ENCODE data around the gene SNAP29.
"Not testable (repeated sequence)": the region's sequence is repeated elsewhere in the genome, so short reads cannot be mapped to it uniquely, and the experiment has no call there.

Gene SNAP29

DNA sequence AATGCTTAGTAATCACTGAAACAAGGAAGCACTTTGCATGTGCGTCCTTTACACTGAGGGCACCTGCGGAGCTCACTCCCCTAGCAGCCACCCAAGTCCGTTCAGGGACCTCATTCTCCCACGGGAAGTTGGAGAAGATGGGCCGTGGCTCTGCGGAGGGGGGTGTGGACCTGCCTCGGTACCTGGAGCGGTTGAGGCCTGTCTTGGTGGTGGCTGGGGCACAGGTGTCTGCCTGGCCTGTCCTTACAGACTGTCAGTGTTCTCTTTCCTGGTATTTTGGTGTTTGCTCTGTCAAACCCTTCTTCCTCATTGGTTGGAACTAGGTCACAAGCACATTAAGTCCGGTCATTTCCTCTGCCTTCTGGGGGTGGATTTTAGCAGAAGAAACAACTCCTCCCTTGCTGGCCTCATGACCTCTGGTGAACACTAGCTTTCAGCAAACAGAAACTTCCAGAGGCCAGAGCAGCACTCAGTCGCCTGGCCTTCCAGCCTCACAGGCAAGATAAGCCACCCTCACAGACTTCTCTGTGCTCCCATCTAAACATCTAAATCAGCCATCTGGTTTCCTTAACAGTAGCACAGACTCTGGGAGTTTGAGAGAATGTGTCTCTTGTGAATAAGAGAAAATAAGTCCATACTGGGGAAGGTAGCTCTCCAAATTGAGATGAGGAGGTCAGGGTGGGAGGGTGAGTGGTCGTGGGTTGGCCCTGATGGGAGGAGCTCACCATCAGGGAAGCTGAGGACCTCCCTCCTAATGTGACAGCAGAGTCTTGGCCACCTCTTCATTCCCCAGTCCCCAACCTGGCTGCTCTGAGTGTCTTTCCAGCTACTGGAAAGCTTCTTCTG is 8.6 kb downstream of the SNAP29 start:
- peak; percentile 16 for DNase-seq

DNA sequence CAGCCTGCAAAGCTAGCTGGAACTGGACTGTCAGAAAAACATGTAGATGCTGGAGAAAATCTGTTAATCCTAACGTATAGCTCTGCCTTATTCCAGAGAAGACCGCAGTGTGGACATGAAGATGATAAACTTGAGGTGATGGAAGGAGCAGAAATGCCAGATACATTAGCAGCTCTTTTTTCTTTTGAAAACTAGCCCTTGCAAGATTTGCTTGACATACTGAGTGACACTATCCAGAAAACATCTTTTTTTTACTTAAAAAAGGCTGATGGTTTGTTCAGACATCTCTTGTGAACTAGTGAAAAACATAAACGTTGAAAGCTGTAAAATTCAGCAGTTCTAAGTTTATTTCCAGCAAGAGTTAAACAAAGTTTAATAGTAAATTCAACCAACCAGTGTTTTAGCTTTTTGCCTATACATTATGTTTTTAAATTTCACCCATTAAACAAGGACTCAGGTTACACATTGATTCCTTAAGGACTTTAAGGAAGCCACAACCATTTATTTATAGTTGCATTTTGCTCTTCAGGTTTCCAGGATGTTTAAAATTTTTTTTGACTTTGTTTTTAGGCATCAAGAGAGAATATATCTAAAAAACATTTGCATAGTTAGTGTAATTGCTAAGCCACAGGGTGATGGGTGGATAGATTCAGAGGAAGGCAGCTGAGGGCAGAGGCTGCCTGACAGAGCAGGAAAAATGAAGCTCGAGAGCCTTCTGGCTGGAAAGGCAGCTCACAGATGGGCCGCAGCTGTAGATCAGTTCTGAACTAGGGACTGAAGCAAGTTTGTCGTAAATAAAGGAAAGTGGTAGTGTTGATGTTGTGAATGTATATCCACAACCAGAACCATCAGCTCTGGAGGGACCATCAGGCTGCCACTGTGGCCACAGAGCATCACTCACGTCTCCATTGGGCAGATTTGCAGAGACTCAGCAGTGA is 9.5 kb downstream of the SNAP29 start:
- no peak for DNase-seq

DNA sequence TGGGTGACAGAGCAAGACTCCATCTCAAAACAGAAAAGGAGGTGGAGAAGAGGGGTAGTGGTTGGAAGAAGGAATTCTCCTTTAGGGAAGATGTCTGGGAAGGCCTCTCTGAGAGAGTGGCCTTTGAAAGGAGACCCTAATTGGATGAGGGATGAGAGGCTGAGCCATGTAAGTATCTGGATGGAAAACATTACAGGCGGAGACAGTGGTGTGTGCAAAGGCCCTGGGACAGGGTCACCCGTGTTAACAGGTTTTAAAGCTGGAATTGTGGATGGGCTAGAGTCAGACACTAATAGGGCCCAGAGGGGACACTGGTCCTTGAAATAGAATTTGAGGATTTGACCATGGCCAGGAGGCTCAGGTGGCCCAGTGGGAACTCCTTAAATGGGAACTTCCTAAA is 10.4 kb downstream of the SNAP29 start:
- DNase-seq, result no peak

DNA sequence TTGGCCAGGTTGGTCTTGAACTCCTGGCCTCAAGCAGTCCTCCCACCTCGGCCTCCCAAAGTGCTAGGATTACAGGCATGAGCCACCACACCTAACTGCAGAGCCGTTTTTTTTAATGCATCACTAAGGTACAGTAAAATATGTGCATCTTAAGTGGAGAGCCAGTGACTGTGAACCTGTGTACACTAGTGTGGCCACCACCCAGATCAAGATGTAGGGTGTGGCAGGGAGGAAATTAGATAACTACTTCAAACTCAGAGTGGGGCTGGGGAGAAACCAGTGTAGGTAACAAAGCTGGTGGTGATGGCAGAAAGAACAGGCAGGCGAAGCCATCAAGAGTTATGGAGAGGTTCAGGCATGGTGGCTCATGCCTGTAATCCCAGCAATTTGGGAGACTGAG is 14.4 kb downstream of the SNAP29 start:
- no peak for DNase-seq

DNA sequence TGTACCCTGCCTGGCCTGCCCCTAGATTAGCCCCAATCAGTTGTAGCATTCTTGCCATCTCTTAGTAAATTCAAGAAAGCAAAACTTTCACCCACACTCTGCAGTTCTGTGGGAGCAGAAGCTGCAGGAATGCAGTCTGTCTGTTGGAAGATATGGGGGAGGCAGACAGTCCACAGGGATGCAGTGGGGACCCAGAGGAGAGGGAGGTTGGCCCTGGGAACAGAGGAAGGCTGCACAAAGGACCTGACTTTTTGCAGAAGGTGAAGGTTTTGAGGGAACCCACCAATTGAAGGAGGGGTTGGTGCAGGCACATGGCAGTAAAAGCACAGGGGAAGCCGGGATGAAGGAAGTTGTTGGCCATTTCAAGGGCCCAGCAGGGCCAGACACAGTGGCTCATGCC is 16.5 kb downstream of the SNAP29 start:
- DNase-seq, result no peak

DNA sequence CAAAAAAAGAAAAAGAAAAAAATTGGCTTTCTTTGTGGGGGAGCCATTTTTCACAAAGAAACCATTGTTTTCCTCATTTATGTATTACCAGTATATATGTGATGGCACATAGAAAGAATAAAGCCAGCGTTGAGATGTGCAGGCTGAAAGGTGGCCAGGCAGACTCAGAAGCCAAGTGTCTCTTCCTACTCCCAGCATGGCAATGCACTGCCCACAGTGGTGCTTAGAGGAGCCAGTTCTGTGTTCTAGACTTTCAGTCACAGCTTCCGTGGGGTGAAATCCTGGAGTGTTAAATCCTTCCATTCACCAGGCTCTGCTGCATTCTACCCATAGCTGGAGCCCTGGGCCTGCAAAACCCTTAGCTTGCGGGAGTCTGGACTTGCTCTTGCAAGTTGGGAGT is 18.9 kb downstream of the SNAP29 start:
- DNase-seq, result no peak

DNA sequence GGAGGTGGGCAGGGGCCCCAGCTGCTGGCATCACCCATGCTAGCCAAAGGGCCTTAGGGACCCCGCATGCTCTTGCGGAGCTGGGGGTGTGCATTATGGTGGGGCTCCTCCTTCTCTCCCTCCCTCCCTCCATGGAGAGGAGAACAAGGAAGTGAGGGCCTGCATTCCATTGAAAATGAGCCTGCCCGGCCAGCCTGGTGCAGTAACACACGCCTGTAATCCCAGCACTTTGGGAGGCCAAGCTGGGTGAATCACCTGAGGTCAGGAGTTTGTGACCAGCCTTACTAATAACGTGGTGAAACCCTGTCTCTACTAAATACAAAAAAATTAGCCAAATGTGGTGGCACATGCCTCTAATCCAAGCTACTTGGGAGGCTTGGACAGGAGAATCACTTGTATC is 22.4 kb downstream of the SNAP29 start:
- no peak for DNase-seq

DNA sequence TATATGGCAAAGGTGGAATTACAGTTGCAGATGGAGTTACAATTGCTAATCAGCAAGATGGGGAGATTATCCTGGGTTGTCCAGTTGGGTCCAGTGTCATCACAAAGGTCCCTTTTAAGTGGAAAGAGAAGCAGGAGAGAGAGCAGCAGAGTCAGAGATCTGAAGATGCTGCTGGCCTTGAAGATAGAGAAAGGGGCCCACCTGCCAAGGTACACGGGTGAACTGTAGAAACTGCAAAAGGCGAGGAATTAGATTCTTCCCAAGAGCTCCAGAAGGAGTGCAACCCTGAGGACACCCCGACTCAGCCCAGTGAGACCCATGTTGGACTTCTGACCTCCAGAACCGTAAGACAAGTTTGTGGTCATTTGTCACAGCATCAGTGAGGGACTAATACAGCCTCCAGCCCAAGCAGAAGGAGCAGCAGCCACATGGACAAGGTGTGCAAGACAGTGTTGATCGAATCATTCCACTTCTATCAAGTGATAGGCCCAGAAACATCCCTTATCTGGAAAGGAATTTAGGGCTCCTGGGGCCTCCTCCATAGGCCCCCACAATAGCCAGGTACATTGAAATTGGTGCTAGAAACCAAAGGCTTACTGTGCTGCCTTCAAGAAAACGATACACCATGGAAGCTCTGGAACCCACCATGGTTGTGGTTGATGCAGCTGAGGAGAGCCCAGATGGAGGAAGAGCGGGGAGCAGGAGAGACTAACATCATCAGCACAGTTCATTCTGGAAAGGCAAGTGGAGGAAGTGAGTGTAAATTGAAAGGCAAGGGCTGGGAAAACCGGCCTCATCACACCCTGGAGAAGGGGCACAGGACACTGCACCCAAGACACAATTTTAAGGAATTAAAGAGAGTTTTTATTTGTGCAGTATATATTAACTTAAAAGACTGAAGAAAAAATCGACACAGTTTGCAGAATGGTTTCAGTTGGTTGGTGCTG is 23.3 kb downstream of the SNAP29 start:
- no peak for DNase-seq

DNA sequence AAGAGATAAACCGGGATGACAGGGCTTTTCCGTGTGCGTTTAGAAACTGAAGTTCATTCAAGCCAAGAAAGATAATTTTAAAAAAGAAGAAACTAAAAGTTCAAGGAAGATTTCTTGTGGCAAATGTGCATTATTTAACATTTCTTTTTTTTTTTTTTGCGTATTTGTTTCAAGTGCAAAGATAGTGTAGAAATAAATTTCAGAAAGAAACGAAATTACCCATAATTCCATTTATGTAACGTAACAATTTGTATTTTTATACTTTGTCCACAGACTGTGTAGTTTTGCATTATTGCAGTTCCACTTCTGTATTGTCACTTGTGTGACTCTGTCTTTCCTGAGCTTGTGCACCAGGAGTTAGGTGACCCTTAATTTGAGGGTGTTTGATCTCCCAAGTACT is 24.0 kb downstream of the SNAP29 start:
- no peak for DNase-seq

DNA sequence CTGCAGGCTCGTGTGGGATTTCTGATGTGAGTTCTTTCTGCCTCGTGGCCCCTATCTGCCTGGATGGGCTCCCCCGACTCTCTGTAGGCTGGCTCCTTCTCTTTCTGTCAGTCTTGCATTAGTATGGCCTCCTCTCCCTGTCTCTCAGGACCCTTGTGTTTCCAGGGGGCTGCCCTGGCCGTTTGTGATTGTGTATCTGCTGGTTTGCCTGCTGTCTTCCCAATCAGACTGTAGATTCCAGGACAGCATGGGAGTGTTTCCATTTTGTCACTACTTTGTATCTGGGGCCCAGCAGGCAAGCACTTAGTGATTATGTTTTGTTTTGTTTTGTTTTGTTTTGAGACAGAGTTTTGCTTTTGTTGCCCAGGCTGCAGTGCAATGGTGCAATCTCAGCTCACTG is 25.6 kb downstream of the SNAP29 start:
- no peak for DNase-seq

DNA sequence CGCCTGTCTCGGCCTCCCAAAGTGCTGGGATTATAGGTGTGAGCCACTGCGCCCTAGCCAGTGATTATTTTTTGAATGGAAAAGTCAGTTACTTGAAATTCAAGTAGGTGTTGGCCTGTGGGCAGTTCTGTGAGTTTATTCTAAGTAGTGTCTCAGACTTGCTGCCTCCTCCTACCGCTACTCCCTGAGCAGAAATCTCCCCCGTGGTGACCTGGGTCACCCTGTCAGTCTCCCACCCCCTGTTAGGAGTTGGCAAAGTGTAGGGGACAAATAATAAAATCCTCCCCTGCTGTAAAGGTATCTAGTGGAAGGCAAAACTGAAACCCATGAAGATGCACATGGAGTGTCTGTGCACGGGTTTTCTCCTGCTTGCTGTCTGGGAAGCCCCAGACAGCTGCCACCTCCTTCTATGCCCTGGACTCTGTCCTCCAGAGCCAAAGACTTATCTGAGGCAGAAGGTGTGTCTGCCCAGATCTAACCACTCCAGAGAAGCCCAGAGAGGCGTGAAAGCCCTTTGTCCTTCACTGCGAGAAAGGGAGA is 26.3 kb downstream of the SNAP29 start:
- no peak for DNase-seq

DNA sequence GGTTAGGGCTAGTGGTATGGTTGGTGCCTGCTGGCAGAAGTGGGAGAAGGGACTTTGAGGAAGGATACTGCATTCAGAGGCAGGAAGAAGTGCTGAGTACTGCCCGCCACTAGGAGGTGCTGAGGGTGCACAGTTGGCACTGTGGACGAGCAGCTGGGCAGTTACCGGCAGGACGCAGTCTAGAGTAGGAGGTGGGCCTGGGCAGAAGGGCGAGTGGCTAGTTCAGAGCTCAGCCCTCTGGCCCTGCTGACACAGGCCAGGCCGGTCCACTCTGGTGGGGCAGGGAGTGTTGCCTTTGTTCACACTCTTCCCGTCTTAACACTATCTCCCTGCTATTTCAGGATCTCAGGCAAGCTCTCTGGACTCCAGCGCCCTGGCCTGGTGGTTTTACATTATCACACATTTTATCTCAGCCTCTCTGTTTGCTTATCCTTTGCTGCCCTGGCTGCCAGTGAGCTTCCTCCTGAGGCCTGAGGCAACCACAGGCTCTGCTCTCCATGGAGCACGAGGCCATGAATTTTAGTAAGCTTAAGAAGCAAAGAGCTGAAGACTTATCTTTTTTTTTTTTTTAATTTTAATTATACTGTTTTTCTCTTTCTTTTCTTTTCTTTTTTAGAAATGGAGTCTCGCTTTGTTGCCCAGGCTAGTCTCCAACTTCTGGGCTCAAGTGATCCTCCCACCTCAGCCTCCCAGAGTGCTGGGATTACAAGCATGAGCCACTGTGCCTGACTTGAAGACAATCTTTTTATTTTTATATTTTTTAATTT is 26.9 kb downstream of the SNAP29 start:
- DNase-seq, result peak; percentile 33

DNA sequence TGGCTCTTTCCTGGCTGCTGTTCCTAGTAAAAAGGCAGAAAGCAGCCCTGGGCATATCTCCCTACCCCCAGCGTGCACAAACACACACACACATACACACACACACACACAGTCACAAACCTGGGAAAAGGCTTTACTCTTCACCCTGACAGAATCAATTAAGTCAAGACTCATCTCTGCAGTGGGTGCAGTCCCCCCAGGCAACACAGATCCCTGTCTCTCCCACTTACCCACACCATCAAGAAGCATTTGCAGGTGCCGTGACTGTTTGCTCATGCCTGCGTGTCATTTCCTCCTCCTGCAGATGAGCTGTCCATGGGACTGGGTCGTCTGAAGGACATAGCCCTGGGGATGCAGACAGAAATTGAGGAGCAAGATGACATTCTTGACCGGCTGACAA is 28.6 kb downstream of the SNAP29 start:
- DNase-seq, result no peak

DNA sequence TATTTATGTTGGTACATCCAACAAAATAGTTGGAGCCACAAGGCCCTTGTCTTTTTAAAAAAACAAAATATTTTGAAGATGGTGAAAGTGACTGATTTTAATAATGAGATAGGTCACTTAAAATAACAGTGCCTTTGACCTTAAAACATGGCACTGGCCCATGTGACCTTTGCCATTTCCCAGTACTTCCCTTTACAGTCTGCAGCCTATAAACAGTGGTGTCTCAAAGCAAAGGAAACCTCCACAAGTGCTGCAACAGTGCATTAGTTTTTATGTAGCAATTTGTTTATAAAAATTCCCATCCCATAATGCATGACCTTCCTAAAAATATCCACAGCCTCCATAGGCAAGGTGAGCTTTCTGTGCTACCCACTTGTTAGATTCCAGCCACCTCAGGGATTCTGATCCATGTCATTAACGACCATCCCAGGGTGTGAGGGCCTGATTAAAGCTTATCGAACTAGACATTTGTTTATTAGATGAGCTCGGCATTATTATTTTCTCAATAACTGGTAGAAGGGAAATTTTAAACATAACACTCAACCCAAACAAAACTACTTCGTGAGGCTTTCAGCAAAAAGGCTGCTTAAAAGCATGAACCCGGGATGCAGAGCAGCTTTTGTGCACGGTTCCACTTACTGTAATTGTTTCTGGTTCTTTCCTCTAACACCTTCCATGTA is 30.4 kb downstream of the SNAP29 start:
- no peak for DNase-seq

DNA sequence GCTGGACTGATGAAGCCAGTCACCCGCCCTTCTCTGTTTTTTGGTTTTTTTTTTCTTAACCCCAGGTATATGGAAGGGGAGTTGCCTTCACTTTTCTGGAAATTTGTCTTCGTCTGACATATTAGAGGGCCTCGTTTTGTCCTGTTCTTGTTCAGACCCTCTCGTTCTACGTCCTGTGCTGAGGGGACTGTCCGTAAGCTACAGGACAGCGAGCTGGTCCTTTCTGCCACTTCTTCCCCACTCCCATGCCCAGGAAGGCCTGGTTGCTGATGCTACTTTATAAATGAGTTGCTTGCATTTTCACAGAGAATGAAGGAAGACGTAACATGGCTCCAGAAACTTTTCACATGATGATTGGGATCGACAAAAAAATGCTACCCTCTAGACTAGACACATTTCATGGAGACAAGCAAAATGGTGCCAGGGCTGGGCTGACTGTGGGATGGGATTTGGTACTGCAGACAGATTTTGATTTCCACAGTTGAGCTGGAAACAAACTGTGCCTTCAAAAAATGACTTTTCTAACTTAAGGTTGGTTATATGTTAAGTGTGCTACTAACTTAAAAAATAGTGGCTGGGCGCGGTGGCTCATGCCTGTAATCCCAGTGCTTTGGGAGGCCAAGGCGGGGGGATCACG is 31.2 kb downstream of the SNAP29 start:
- DNase-seq, result no peak

DNA sequence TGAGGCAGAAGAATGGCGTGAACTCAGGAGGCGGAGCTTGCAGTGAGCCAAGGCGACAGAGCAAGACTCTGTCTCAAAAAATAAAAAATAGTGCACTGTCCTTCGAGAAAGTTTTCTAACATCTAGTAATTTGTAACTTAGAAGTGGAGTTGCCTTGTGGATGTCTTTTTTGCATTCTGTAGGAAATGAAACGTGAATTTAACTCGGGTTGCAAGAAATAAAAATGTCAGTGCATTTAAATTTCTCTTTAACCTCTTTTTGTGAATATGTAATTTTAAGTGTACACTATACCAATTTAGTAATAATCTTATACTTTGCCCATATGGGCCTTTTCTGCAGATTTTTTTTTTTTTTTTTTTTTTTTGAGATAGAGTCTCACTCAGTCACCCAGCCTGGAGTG is 32.2 kb downstream of the SNAP29 start:
- no peak for DNase-seq

DNA sequence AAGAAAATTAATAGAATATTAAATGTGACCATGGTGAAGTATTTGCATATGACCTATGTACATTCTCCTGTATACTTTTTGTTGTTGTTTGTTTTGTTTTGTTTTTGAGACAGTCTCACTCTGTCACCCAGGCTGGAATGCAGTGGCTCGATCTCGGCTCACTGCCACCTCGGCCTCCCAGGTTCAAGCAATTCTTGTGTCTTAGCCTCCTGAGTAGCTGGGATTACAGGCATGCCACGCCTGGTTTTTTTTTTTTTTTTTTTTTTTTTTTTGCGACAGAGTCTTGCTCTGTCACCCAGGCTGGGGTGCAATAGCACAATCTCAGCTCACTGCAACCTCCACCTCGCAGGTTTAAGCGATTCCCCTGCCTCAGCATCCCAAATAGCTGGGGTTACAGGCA is 38.9 kb downstream of the SNAP29 start:
- not testable (repeated sequence) for DNase-seq

DNA sequence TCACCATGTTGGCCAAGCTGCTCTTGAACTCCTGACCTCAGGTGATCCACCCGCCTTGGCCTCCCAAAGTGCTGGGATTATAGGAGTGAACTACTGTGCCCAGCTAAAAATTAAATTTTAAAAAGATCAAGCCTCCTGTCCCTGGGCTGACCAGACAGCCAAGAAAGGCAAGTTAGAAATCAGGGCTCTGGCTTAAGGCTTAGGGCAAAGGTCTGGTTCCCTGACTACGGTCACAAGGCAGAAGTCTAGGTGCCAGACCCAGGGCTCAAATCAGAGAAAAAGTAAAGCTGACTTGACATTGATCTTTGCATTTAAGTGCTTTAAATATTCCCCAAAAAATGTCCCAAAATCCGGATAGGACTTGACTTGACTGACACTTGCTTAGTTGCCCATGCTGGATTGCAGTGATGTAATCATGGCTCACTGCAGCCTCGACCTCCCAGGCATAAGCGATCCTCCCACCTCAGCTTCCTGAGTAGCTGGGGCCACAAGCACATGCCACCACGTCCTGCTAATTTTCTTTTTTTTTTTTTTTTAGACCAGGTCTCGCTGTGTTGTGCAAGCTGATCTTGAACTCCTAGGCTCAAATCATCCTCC is 41.1 kb downstream of the SNAP29 start:
- no peak for DNase-seq

DNA sequence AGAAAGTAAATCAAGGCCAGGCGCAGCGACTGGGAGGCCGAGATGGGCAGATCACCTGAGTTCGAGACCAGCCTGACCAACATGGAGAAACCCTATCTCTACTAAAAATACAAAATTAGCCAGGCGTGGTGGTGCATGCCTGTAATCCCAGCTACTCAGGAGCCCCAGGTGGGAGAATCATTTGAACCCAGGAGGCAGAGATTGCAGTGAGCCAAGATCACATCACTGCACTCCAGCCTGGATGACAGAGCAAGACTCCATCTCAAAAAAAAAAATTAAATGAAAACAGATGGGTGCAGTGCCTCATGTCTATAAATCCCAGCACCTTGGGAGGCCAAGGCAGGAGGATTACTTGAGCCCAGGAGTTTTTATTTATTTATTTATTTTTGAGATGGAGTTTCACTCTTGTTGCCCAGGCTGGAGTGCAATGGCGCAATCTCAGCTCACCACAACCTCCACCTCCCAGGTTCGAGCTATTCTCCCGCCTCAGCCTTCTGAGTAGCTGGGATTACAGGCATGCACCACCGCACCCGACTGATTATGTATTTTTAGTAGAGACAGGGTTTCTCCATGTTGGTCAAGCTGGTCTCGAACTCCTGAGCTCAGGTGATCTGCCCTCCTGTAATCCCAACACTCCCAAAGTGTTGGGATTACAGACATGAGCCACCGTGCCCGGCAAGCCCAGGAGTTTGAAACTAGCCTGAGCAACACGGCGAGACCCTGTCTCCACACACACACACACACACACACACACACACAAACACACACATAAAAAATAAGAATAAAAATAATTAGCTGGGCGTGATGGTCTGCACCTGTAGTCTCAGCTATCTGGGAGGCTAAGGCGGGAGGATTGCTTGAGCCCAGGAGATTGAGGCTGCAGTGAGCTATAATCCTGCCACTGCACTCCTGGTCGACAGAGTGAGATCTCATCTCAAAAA is 42.6 kb downstream of the SNAP29 start:
- DNase-seq, result not testable (repeated sequence)

Measured in activated CD4-positive, alpha-beta T cell treated with anti-CD3 and anti-CD28 coated beads, Interleukin-2, amount 50 U/mL, for 16 hours (primary cell).